GM21367 (cell line): ENCODE results near the gene TRANK1.
A peak's percentile ranks its signal among the peaks of the same experiment; 100 is the strongest.
"Not testable (repeated sequence)": the region's sequence is repeated elsewhere in the genome, so short reads cannot be mapped to it uniquely, and the experiment has no call there.

Experiments
- ATAC-seq: cut with Tn5 transposase; IDR thresholded peaks from one replicate; pipeline ENCODE4 v1.9.1; 2021; ENCODE audit not compliant: unreplicated experiment

The TRANK1 gene

GRCh38 chr3:36944641-36945270 is at the start of gene TRANK1:
Gene TRANK1, minus strand, starts transcription at chr3:36945054. Its CDS starts 245 bp downstream, at chr3:36944809.
- peak; percentile 59 for ATAC-seq

- ATAC-seq = peak; percentile 91
Measured at GRCh38 chr3:36993326-36994283, 48.8 kb upstream of the TRANK1 start, which contains the start of gene MLH1. Gene MLH1, plus strand, starts transcription at chr3:36993518. Its CDS starts 30 bp downstream, at chr3:36993548.

GRCh38 chr3:36992806-36993325 is 48.0 kb upstream of the TRANK1 start, which contains the start of gene EPM2AIP1:
Gene EPM2AIP1, minus strand, starts transcription at chr3:36993131. Its CDS starts 54 bp downstream, at chr3:36993077.
- peak; percentile 83 for ATAC-seq

- no peak for ATAC-seq
Measured at GRCh38 chr3:36991923-36992805, 47.3 kb upstream of the TRANK1 start.

- no peak for ATAC-seq
Measured at GRCh38 chr3:36991147-36991546, 46.3 kb upstream of the TRANK1 start.

GRCh38 chr3:36989568-36989967 is 44.7 kb upstream of the TRANK1 start:
- no peak for ATAC-seq

GRCh38 chr3:36989005-36989404 is 44.2 kb upstream of the TRANK1 start:
- ATAC-seq = no peak

- no peak for ATAC-seq
Measured at GRCh38 chr3:36988356-36988755, 43.5 kb upstream of the TRANK1 start.

- ATAC-seq = no peak
Measured at GRCh38 chr3:36981006-36981405, 36.2 kb upstream of the TRANK1 start.

GRCh38 chr3:36973139-36973538 is 28.3 kb upstream of the TRANK1 start:
- no peak for ATAC-seq

GRCh38 chr3:36972163-36972562 is 27.3 kb upstream of the TRANK1 start:
- ATAC-seq = no peak

- peak; percentile 99 for ATAC-seq
Measured at GRCh38 chr3:36969540-36970432, 24.9 kb upstream of the TRANK1 start.

- no peak for ATAC-seq
Measured at GRCh38 chr3:36969085-36969484, 24.2 kb upstream of the TRANK1 start.

GRCh38 chr3:36965440-36965839 is 20.6 kb upstream of the TRANK1 start:
- no peak for ATAC-seq

GRCh38 chr3:36964817-36965216 is 20.0 kb upstream of the TRANK1 start:
- no peak for ATAC-seq

- ATAC-seq = no peak
Measured at GRCh38 chr3:36964331-36964730, 19.5 kb upstream of the TRANK1 start.

GRCh38 chr3:36963008-36963407 is 18.2 kb upstream of the TRANK1 start:
- ATAC-seq = not testable (repeated sequence)

- no peak for ATAC-seq
Measured at GRCh38 chr3:36960502-36960901, 15.6 kb upstream of the TRANK1 start.

- no peak for ATAC-seq
Measured at GRCh38 chr3:36959821-36960220, 15.0 kb upstream of the TRANK1 start.
